ENCODE data around the gene MTOR. TPM values are rescaled to one million over a fixed set of nuclear protein-coding genes. Genes with fewer than 3 reads are reported as not detected.

MTOR gene
- total RNA-seq, 4 donors from 2014 or later: 32.8 to 66.8 (median 48.2) TPM

Small RNA genes lying within 50 kb of the gene (small RNA-seq; reads per million reads assigned to genes)
- 0 reads per million in 2 donors for gene RNU6-291P
- gene RNU6-537P: 0 reads per million in 2 donors
- 0 reads per million in 2 donors for gene RPL39P6

Other genes starting within 250 kb of the MTOR start
- gene TARDBP, start 249.9 kb downstream of the MTOR start, total RNA-seq: 100 to 1,000 TPM; 141 to 313 (median 167) TPM
- not detected for gene MASP2, start 215.3 kb downstream of the MTOR start, total RNA-seq
- 10 to 100 TPM in 3 of 4 donors, 1 to 10 TPM in 1; 9.3 to 38.6 (median 19.8) TPM for gene SRM, start 202.5 kb downstream of the MTOR start, total RNA-seq
- 100 to 1,000 TPM in 1 of 4 donors, 10 to 100 TPM in 3; 55.0 to 152 (median 71.7) TPM for gene EXOSC10, start 162.7 kb downstream of the MTOR start, total RNA-seq
- 1 to 10 TPM in 1 of 4 donors, not detected in 3; 1.3 TPM for gene ANGPTL7, start 73.2 kb downstream of the MTOR start, total RNA-seq
- 10 to 100 TPM in 3 of 4 donors, 1 to 10 TPM in 1; 7.5 to 18.2 (median 12.4) TPM for gene UBIAD1, start 10.6 kb upstream of the MTOR start, total RNA-seq
- gene DISP3, start 216.6 kb upstream of the MTOR start, total RNA-seq: 1 to 10 TPM in 2 of 4 donors, under 1 TPM in 1, not detected in 1; 0.54 to 2.4 (median 1.8) TPM